GM19239 (cell line): ENCODE results near the gene TRIP12.
A peak's percentile ranks its signal among the peaks of the same experiment; 100 is the strongest.
"Not testable (repeated sequence)": the region's sequence is repeated elsewhere in the genome, so short reads cannot be mapped to it uniquely, and the experiment has no call there.

Experiments
- DNase-seq: peaks from one replicate; pipeline ENCODE4 v3.0.0; 2011; ENCODE audit warnings: low spot score; ENCODE audit not compliant: insufficient read length
- FAIRE-seq: peaks from 2 replicates; lab custom pipeline; 2011; peaks lifted over from hg19 to GRCh38; lab: Jason Lieb, UNC

TRIP12 gene

DNA sequence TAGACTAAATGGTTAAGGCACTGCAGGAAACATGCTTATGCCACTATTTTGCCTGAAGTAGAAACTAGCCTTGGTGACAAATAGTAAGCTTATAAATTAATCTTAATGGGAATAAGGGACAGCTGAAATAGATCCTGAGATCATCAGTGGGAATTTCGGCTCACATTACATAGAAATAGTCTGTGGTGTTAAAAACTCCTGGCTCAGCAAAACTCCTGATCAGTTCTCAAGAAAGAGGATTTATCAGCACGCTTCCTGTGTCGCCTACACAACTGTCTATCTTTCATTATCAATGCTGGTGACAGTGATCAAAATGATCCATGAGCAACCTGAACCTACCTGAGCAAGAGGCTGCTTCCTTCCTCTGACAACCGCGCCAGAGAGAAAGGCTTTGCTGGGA, 190.4 kb downstream of the TRIP12 start:
- no peak for DNase-seq
- no peak for FAIRE-seq

DNA sequence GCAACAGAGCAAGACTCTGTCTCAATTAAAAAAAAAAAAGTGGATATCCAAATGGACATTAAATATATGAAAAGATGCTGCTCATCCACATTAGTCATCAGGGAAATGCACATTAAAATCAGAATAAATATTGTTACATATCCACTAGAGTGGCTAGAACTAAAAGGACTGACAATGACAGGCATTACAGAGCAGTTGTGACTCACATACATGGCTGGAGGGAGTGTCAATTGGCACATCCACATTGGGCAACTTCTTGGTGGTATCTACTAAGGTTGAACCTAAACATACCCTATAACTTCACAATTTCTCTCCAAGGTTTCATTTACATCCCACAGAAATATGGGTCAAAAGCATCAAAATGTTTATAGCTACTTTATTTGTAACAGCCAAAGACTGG, 193.4 kb downstream of the TRIP12 start:
- DNase-seq, result no peak
- no peak for FAIRE-seq

DNA sequence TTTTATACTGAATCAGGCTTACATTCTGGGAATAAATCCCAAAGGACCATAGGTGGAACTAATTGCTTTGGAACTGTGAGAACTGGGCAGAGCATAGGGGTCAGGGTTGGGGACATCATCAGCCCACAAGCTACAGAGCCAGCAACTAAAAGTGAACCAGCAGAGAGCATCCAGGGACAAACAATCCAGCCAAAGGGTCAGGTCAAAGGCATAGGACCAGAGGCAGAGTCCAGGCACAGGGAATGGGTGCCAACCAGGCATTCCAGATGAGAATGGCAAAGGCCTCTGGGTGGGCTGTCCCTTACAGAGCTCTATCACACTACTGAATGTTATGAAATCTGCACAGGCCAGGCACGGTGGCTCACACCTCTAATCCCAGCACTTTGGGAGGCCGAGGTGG, 195.2 kb downstream of the TRIP12 start:
- DNase-seq (no peak), FAIRE-seq (no peak)

DNA sequence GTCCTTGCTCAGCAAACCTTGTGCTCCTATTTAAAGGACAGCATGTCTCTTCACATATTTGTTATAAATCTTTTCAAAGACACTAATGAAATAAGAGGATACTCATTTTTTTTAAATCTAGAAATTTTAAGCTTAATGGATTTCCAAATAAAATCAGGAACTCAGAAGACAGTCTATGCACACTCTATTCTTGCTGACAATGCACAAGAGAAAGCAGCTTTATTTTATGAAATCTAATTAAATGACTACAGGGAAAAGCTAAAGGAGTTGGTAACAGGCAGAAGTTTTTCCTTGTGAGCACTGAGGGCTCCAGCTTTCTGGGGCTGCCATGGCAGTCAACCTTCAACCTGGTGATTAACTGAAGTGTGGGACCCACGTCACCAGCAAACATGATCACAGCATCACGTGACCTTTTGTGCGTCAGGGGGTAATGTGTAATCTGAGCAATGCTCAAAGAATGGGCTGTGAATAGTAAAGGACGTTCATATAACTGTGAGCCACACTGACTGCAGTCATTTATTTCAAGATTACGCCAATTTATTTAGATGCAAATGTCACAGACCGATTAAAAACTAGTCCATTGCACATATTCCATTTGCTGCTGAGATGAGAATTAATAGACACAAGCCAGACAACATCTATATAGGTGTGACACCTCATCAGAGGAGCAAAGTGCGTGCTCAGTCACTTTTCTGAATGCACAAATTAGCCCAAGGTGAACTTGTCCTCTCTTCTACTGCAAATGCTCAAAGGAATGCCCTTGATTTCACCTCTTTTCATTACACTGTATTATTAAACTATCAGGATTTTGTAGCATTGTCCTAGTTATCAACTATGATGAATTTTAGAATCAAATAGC, 195.9 kb downstream of the TRIP12 start:
- DNase-seq (no peak), FAIRE-seq (no peak)

DNA sequence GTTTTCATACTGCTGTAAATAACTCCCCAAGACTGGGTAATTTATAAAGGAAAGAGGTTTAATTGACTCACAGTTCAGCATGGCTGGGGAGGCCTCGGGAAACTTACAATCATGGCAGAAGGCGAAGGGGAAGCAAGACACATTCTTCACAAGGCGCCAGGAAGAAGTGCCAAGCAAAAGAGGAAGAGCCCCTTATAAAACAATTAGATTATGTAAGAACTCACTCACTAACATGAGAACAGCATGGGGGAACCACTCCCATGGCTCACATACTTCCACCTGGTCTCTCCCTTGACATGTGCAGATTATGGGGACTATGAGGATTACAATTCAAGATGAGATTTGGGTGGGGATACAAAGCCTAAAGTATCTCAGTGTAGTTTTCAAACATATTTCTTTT, 198.6 kb downstream of the TRIP12 start:
- not testable (repeated sequence) for FAIRE-seq, DNase-seq

DNA sequence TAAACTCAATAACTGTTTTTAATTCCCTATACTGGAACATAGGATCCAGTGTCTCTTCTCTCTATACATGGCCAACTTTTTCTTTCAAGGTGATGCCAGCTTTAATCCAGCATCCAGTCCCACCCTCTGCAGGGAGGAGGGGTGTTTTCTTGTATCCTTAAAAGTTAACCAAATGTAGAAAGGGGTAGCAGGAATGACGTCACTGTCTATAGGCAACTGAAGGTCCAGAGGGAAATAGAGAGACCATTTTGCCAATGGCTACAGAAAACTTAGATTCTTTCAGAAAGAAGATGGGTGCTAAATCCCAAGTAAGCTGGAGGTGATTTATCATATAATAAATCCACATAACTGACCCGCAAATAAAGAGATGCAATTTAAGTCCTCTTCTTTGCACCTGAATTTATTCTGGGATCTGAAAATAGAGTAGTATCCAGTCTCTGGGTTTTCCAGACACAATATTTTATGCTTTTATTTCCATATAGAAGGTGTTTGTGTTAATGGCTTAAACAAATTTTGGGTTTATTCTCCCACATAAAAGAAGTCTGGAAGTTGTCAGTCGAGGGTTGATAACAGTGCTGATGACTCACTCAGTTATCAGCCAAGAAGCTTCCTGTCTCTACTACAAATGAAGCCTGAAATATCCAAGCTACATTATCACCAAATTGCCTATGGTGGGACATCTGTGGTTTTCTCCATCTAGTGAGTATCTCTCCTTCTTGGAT, 201.7 kb downstream of the TRIP12 start:
- no peak for DNase-seq
- FAIRE-seq, result no peak

DNA sequence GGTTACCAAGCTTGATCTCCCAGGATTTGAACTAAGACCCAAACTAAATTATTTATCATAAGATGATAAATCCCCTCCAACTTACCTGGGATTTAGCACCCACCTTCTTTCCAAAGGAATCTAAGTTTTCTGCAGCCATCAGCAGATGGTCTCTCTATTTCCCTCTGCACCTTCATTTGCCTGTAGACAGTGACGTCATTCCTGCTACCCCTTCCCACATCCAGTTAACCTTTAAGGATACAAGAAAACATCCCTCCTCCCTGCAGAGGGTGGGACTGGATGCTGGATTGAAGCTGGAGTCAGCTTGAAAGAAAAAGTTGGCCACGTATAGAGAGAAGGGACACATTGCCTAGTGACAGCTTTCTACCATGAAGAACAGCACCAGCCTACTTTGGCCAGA, 203.8 kb downstream of the TRIP12 start:
- DNase-seq, result no peak
- no peak for FAIRE-seq

DNA sequence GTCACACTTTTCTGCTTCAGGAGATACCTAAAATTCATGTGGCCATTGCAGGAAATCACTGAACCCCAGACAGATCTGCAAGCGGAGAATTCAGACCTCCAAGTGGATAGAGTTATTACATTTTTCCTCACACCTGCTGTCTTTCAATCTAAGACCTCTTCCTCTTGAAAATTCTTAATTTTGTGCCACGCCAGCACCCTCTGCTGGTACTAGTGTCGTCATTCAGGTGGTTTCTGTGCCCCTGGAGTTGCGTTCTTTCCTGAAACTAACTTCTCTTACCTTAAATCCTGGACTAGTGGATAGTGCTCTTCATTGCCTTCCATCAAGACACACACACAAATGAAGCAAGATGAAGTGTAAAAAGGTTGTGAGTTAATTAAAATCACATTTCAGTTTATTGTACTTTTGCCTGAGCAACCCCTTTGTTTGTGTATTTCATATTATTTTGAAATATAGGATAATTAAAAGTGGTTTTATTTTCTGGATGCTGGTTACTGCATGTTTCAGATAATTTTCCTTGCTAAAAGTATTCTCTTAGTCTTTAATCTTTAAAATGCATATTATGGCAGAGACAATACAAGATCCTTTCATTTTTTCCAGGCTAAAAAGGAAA, 205.8 kb downstream of the TRIP12 start:
- peak; percentile 47 for FAIRE-seq
- DNase-seq, result peak; percentile 9

DNA sequence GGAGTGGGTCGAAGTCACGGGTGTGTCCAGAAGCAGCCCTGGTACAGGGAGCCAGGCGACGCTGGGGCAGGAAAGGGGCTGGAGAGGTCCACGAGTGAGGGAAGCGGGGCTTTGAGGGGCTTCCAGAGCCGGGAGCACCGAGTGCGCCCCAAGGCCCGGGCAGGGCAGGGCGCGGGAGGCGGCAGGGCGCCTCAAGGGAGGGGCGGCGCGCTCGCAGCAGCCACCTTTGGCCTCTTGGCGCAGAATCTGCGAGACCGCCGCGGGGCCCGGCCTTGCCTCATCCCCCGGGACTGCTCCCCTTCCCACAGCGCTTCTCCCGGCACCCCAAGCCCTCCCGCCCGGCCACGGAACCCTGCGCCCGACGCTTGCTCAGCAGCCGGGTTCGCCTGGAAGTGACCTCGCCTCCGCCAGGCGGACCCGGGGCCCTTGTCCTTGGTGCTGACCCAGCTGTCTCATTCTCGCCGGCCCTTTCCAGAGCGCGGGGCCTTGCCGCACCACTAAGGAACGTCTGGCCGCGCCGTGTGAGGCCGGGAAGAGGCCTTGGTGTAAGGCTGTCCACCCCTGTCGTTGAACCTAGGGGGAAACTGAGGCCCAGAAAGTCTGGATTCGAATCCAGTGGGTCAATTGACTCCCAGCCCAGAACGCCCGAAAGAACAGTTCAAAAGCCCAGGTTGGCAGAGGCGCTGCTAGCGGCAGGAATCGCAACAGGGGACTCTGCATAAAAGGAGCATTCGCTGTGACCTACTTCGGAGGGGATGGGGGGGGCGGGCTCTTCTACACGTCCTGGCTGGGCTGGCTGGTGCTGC, 206.9 kb downstream of the TRIP12 start:
- peak; percentile 29 for DNase-seq
- FAIRE-seq, result no peak

DNA sequence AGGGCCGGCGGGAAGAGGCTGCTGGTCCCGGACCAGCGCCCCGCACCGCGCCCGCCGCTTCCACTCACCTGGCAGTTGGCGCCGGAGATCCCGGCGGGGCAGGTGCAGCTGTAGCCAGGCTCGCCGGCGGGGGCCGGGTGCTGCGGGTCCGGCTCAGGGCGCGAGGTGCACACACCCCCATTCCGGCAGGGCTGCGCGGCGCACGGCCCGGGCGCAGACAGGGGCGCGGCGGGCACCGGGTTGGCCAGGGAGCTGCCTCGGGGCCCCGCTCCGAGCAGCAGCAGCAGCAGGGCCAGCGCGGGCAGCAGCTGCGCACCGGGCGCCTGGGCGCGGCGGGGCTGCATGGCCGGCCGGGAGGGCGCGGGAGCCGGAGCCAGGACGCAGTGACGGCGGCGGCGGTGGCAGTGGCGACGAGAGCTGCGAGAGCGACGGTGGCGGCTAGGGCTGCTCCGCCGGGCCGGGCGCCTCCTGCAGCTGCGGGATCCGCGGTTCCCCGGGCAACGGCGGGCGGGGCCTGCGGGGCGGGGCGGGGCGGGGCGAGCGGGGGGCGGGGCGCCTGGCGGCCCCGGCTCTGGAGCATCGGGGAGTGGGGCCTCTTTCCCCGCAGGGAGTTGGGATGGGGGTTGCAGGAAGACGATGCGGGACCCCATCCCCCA, 207.6 kb downstream of the TRIP12 start, which contains the start of gene DNER:
Gene DNER (minus strand): TSS at position 476 of the 656 bp plus-strand sequence. CDS start 132 bp downstream, at position 344.
- FAIRE-seq (no peak), DNase-seq (peak; percentile 66)
